WTC11 (cell line): Measurements from ENCODE around the gene SPTLC3. TPM values are rescaled to one million over a fixed set of nuclear protein-coding genes. Genes with fewer than 3 reads are reported as not detected.

Experiments used
- ATAC-seq: fragments of 200-7000 bp; cut with Tn5 transposase; 2 replicates; pipeline ENCODE4 v1.10.0; 2021; ENCODE audit warnings: mild to moderate bottlenecking, moderate library complexity
- CTCF ChIA-PET: fragments of 300-600 bp; sonication (Branson Sonifier 250); formaldehyde crosslinking; loops from one replicate; lab custom pipeline; 2021; ENCODE audit warnings: antibody characterized with exemption; lab: Charles Lee
- POLR2A ChIA-PET: fragments of 350-600 bp; sonication (Branson Sonifier 250); formaldehyde crosslinking; loops from one replicate; lab custom pipeline; 2021; ENCODE audit warnings: antibody characterized with exemption; lab: Charles Lee
- DNase-seq: peaks from one replicate; pipeline ENCODE4 v3.0.0; 2021; ENCODE audit warnings: low spot score
- H3K27ac Mint-ChIP-seq: 2 replicates; pipeline ENCODE4 v1.8.0; 2021; ENCODE audit warnings: mixed read lengths
- H3K27me3 Mint-ChIP-seq: 2 replicates; pipeline ENCODE4 v1.8.0; 2021; ENCODE audit warnings: low read depth, mild to moderate bottlenecking, moderate library complexity, mixed read lengths
- H3K36me3 Mint-ChIP-seq: 2 replicates; pipeline ENCODE4 v1.8.0; 2021; ENCODE audit warnings: mixed read lengths
- H3K4me1 Mint-ChIP-seq: 2 replicates; pipeline ENCODE4 v1.8.0; 2022; ENCODE audit warnings: mixed read lengths
- H3K4me3 Mint-ChIP-seq: 2 replicates; pipeline ENCODE4 v1.8.0; 2021; ENCODE audit warnings: mild to moderate bottlenecking, moderate library complexity, mixed read lengths
- H3K9me3 Mint-ChIP-seq: 2 replicates; pipeline ENCODE4 v1.8.0; 2021; ENCODE audit warnings: mixed read lengths
- CREM ChIP-seq: sonication (generic); formaldehyde crosslinking; IDR thresholded peaks from 2 replicates; pipeline ENCODE4 v1.8.1; 2022; ENCODE audit warnings: mild to moderate bottlenecking, missing genetic modification reagents, moderate library complexity
- IRF2 ChIP-seq: sonication (generic); formaldehyde crosslinking; IDR thresholded peaks from 2 replicates; pipeline ENCODE4 v1.8.0; 2022; ENCODE audit warnings: low read depth, missing genetic modification reagents, borderline replicate concordance
- JAZF1 ChIP-seq: fragments of 250-450 bp; sonication (Bioruptor Pico); IDR thresholded peaks from 2 replicates; pipeline ENCODE4 v1.9.0; 2021; ENCODE audit warnings: moderate library complexity, mild to moderate bottlenecking, inconsistent platforms
- JUN ChIP-seq: sonication (generic); formaldehyde crosslinking; IDR thresholded peaks from 2 replicates; pipeline ENCODE4 v1.8.0; 2023; ENCODE audit warnings: mild to moderate bottlenecking, missing genetic modification reagents
- NR3C1 ChIP-seq: sonication (generic); formaldehyde crosslinking; conservative IDR thresholded peaks from 2 replicates; pipeline ENCODE4 v1.8.1; 2023; ENCODE audit warnings: low read depth, mild to moderate bottlenecking, missing genetic modification reagents
- RELA ChIP-seq: sonication (generic); formaldehyde crosslinking; IDR thresholded peaks from 2 replicates; pipeline ENCODE4 v1.8.1; 2022; ENCODE audit warnings: missing genetic modification reagents, mild to moderate bottlenecking, borderline replicate concordance
- TCF7 ChIP-seq: sonication (generic); formaldehyde crosslinking; IDR thresholded peaks from 2 replicates; pipeline ENCODE4 v1.8.0; 2022; ENCODE audit warnings: mild to moderate bottlenecking, low read depth, missing genetic modification reagents, moderate library complexity
- TEAD4 ChIP-seq: sonication (generic); formaldehyde crosslinking; IDR thresholded peaks from 2 replicates; pipeline ENCODE4 v1.8.0; 2022; ENCODE audit warnings: mild to moderate bottlenecking, missing genetic modification reagents
- ZNF138 ChIP-seq: sonication (generic); formaldehyde crosslinking; conservative IDR thresholded peaks from 2 replicates; pipeline ENCODE4 v1.8.1; 2022; ENCODE audit warnings: mild to moderate bottlenecking, moderate library complexity, missing genetic modification reagents
- total RNA-seq: library from RNA; stranded (reverse); gene quantifications from 3 replicates; pipeline ENCODE4 v1.2.3, GENCODE V29; 2021
- TF ChIP-seq, protein P1 (sequence below): fragments of 250-450 bp; sonication (Bioruptor Pico); IDR thresholded peaks from 2 replicates; pipeline ENCODE4 v1.9.0; 2021; ENCODE audit warnings: moderate library complexity, mild to moderate bottlenecking, inconsistent platforms, borderline replicate concordance
- TF ChIP-seq, protein P2 (sequence below): sonication (generic); formaldehyde crosslinking; IDR thresholded peaks from 2 replicates; pipeline ENCODE4 v1.8.0; 2023; ENCODE audit warnings: missing genetic modification reagents, mild to moderate bottlenecking, borderline replicate concordance
- TF ChIP-seq, protein P3 (sequence below): fragments of 250-450 bp; sonication (Bioruptor Pico); IDR thresholded peaks from 2 replicates; pipeline ENCODE4 v1.9.0; 2021; ENCODE audit warnings: mild to moderate bottlenecking, borderline replicate concordance
- TF ChIP-seq, protein P4 (sequence below): sonication (generic); formaldehyde crosslinking; IDR thresholded peaks from 2 replicates; pipeline ENCODE4 v1.8.1; 2023; ENCODE audit warnings: mild to moderate bottlenecking, missing genetic modification reagents

SPTLC3 gene
- total RNA-seq, 1 experiment from 2014 or later = 0.13 TPM

DNA sequence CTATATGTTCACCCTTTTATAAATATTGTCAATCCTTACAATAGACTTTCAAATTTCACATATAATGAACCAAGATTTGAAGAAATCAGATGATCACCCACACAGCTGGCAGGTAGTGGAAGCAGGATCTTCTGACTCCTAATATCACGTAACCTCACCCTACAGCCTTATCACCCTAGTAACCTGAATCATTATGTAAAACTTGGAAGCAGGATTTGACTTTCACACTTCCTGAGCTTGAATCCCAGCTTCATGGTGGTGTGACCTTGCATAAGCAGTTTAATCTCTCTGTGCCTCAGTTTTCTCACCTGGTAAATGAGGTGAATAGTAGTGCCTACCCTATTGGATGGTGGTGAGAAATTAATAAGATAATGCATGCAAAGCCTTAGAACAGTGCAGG is 16.4 kb downstream of the SPTLC3 start:
- DNase-seq (no peak), ATAC-seq (no peak)
- H3K36me3 Mint-ChIP-seq = peaks cover 20% of the 10 kb centered on the region
- peaks cover 8% of the 10 kb centered on the region for H3K4me1 Mint-ChIP-seq
- no peak overlapping the region for H3K27ac Mint-ChIP-seq
- TF ChIP-seq TCF7 (CRISPR knock-in tag) (no peak), RELA (no peak), IRF2 (CRISPR knock-in tag) (no peak)
- TF ChIP-seq, protein P1, sequence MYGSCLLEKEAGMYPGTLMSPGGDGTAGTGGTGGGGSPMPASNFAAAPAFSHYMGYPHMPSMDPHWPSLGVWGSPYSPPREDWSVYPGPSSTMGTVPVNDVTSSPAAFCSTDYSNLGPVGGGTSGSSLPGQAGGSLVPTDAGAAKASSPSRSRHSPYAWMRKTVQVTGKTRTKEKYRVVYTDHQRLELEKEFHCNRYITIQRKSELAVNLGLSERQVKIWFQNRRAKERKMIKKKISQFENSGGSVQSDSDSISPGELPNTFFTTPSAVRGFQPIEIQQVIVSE (CRISPR knock-in tag) = no peak
- TF ChIP-seq, protein P2, sequence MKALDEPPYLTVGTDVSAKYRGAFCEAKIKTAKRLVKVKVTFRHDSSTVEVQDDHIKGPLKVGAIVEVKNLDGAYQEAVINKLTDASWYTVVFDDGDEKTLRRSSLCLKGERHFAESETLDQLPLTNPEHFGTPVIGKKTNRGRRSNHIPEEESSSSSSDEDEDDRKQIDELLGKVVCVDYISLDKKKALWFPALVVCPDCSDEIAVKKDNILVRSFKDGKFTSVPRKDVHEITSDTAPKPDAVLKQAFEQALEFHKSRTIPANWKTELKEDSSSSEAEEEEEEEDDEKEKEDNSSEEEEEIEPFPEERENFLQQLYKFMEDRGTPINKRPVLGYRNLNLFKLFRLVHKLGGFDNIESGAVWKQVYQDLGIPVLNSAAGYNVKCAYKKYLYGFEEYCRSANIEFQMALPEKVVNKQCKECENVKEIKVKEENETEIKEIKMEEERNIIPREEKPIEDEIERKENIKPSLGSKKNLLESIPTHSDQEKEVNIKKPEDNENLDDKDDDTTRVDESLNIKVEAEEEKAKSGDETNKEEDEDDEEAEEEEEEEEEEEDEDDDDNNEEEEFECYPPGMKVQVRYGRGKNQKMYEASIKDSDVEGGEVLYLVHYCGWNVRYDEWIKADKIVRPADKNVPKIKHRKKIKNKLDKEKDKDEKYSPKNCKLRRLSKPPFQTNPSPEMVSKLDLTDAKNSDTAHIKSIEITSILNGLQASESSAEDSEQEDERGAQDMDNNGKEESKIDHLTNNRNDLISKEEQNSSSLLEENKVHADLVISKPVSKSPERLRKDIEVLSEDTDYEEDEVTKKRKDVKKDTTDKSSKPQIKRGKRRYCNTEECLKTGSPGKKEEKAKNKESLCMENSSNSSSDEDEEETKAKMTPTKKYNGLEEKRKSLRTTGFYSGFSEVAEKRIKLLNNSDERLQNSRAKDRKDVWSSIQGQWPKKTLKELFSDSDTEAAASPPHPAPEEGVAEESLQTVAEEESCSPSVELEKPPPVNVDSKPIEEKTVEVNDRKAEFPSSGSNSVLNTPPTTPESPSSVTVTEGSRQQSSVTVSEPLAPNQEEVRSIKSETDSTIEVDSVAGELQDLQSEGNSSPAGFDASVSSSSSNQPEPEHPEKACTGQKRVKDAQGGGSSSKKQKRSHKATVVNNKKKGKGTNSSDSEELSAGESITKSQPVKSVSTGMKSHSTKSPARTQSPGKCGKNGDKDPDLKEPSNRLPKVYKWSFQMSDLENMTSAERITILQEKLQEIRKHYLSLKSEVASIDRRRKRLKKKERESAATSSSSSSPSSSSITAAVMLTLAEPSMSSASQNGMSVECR (CRISPR knock-in tag) = no peak
- peaks cover 4% of the 10 kb centered on the region for H3K27me3 Mint-ChIP-seq
- H3K9me3 Mint-ChIP-seq = peaks cover 25% of the 10 kb centered on the region
- ChIA-PET CTCF (no interaction called here), POLR2A (no interaction called here)
- H3K4me3 Mint-ChIP-seq = no peak overlapping the region

DNA sequence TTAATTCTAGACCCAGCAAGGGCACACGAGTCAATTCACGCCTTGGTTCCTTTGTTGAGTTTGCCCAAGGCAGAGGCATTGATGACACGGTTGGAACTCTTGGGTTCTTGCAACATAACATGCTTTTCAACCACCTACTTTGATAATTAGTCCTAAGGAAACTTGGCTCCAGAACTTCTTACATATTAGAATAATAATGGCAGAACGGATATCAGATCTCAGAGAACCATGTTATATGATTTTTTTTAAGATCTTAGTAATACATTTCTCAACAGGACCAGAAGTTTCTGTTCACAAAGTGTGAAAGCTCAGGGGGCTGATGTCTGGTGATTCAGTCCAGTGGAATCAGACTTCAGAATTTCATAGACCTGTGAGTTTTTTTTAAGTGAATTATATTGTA is 19.2 kb downstream of the SPTLC3 start:
- H3K27me3 Mint-ChIP-seq = no peaks in the 10 kb centered on the region; the same call in 1 of the 2 replicates
- H3K4me1 Mint-ChIP-seq = peaks cover 8% of the 10 kb centered on the region
- POLR2A ChIA-PET = no interaction called here
- ATAC-seq (no peak), DNase-seq (no peak)
- CTCF ChIA-PET = interaction anchor here (0.7 kb wide), 1 partner anchor 274 kb away, joined by 3 read pairs; no protein-coding TSS in a partner anchor
- no peak for TF ChIP-seq NR3C1 (CRISPR knock-in tag)
- H3K27ac Mint-ChIP-seq = no peak overlapping the region
- peaks cover 2% of the 10 kb centered on the region; the same call in 1 of the 2 replicates for H3K36me3 Mint-ChIP-seq
- peaks cover 3% of the 10 kb centered on the region for H3K9me3 Mint-ChIP-seq
- no peak overlapping the region for H3K4me3 Mint-ChIP-seq

DNA sequence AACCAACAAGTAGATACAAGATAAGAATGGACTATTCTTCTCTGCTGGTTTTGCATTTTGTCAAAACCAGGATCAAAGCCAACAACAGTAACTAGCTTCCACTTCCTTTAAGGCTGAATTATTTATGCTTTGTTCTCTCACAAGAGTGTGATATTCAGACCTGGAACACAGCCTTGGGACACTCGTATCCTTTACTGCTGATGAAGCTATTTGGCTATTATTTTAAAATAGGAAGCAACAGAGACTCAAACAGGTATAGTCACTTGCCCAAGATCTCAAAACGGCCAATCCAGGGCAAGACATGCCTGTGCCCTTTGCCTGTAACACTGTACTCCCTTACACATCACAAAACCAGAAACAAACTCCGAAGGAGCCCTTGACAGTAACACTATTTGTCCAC is 19.9 kb downstream of the SPTLC3 start:
- no peak for DNase-seq
- Mint-ChIP-seq H3K36me3 (no peaks in the 10 kb centered on the region), H3K27ac (no peak overlapping the region), H3K4me1 (peaks cover 6% of the 10 kb centered on the region), H3K4me3 (no peak overlapping the region), H3K27me3 (no peaks in the 10 kb centered on the region; the same call in 1 of the 2 replicates), H3K9me3 (no peaks in the 10 kb centered on the region)
- ATAC-seq = no peak
- ChIA-PET CTCF (no interaction called here), POLR2A (no interaction called here)
- no peak for TF ChIP-seq CREM (CRISPR knock-in tag)
- TF ChIP-seq JAZF1 (CRISPR knock-in tag) = no peak
- no peak for TF ChIP-seq NR3C1 (CRISPR knock-in tag)
- TF ChIP-seq, protein P3, sequence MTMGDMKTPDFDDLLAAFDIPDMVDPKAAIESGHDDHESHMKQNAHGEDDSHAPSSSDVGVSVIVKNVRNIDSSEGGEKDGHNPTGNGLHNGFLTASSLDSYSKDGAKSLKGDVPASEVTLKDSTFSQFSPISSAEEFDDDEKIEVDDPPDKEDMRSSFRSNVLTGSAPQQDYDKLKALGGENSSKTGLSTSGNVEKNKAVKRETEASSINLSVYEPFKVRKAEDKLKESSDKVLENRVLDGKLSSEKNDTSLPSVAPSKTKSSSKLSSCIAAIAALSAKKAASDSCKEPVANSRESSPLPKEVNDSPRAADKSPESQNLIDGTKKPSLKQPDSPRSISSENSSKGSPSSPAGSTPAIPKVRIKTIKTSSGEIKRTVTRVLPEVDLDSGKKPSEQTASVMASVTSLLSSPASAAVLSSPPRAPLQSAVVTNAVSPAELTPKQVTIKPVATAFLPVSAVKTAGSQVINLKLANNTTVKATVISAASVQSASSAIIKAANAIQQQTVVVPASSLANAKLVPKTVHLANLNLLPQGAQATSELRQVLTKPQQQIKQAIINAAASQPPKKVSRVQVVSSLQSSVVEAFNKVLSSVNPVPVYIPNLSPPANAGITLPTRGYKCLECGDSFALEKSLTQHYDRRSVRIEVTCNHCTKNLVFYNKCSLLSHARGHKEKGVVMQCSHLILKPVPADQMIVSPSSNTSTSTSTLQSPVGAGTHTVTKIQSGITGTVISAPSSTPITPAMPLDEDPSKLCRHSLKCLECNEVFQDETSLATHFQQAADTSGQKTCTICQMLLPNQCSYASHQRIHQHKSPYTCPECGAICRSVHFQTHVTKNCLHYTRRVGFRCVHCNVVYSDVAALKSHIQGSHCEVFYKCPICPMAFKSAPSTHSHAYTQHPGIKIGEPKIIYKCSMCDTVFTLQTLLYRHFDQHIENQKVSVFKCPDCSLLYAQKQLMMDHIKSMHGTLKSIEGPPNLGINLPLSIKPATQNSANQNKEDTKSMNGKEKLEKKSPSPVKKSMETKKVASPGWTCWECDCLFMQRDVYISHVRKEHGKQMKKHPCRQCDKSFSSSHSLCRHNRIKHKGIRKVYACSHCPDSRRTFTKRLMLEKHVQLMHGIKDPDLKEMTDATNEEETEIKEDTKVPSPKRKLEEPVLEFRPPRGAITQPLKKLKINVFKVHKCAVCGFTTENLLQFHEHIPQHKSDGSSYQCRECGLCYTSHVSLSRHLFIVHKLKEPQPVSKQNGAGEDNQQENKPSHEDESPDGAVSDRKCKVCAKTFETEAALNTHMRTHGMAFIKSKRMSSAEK (CRISPR knock-in tag) = no peak
- TF ChIP-seq TEAD4 = no peak
- no peak for TF ChIP-seq ZNF138 (CRISPR knock-in tag)
- TF ChIP-seq, protein P4, sequence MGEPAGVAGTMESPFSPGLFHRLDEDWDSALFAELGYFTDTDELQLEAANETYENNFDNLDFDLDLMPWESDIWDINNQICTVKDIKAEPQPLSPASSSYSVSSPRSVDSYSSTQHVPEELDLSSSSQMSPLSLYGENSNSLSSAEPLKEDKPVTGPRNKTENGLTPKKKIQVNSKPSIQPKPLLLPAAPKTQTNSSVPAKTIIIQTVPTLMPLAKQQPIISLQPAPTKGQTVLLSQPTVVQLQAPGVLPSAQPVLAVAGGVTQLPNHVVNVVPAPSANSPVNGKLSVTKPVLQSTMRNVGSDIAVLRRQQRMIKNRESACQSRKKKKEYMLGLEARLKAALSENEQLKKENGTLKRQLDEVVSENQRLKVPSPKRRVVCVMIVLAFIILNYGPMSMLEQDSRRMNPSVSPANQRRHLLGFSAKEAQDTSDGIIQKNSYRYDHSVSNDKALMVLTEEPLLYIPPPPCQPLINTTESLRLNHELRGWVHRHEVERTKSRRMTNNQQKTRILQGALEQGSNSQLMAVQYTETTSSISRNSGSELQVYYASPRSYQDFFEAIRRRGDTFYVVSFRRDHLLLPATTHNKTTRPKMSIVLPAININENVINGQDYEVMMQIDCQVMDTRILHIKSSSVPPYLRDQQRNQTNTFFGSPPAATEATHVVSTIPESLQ (CRISPR knock-in tag) = no peak
- TF ChIP-seq JUN (CRISPR knock-in tag) = no peak
